Activated T-helper 1 cell treated with anti-CD3 and anti-CD28 coated beads, Interleukin-2, amount 50 U/mL, for 16 hours (primary cell): ENCODE results near the gene ARMC9.
"Not testable (repeated sequence)": the region's sequence is repeated elsewhere in the genome, so short reads cannot be mapped to it uniquely, and the experiment has no call there.

Experiments used
- DNase-seq, 2 donors: peaks; one replicate each; pipeline ENCODE4 v3.0.0-alpha.2; 2020; ENCODE audit warnings: low read depth in 1 of 2, low spot score in 1 of 2

The ARMC9 gene

GRCh38 chr2:231337807-231338759 is 139.7 kb downstream of the ARMC9 start:
- no peak for DNase-seq

- DNase-seq = no peak
Measured at GRCh38 chr2:231339316-231339715, 140.9 kb downstream of the ARMC9 start.

- no peak for DNase-seq
Measured at GRCh38 chr2:231341100-231341499, 142.7 kb downstream of the ARMC9 start.

GRCh38 chr2:231342061-231342711 is 143.8 kb downstream of the ARMC9 start:
- DNase-seq = no peak

- no peak for DNase-seq
Measured at GRCh38 chr2:231343006-231343710, 144.7 kb downstream of the ARMC9 start.

GRCh38 chr2:231343988-231344387 is 145.6 kb downstream of the ARMC9 start:
- no peak for DNase-seq

- DNase-seq = no peak
Measured at GRCh38 chr2:231344851-231345250, 146.4 kb downstream of the ARMC9 start.

GRCh38 chr2:231347081-231347480 is 148.7 kb downstream of the ARMC9 start:
- no peak for DNase-seq

GRCh38 chr2:231347638-231348037 is 149.2 kb downstream of the ARMC9 start:
- no peak for DNase-seq

GRCh38 chr2:231348173-231348572 is 149.7 kb downstream of the ARMC9 start:
- DNase-seq = no peak

- no peak for DNase-seq
Measured at GRCh38 chr2:231348704-231349373, 150.4 kb downstream of the ARMC9 start.

GRCh38 chr2:231349374-231349735 is 150.9 kb downstream of the ARMC9 start:
- DNase-seq = not testable (repeated sequence)

- DNase-seq = no peak
Measured at GRCh38 chr2:231351648-231352047, 153.2 kb downstream of the ARMC9 start.

GRCh38 chr2:231353469-231353868 is 155.0 kb downstream of the ARMC9 start:
- DNase-seq = no peak

- DNase-seq = no peak
Measured at GRCh38 chr2:231355508-231356465, 157.4 kb downstream of the ARMC9 start.

GRCh38 chr2:231356466-231356844 is 158.0 kb downstream of the ARMC9 start:
- DNase-seq = no peak

GRCh38 chr2:231357048-231357447 is 158.6 kb downstream of the ARMC9 start:
- no peak for DNase-seq

GRCh38 chr2:231357931-231358330 is 159.5 kb downstream of the ARMC9 start:
- DNase-seq = no peak

- DNase-seq = no peak
Measured at GRCh38 chr2:231359441-231359840, 161.0 kb downstream of the ARMC9 start.

- DNase-seq = no peak
Measured at GRCh38 chr2:231359948-231360347, 161.5 kb downstream of the ARMC9 start.
